Epithelial cell of esophagus (primary cell): ENCODE results near the gene SFI1.

Experiments used
- DNase-seq: peaks from one replicate; pipeline ENCODE4 v3.0.0; 2010; ENCODE audit warnings: low read depth
- H3K4me3 ChIP-seq: 2 replicates; pipeline ENCODE4 v1.5.1; 2011; ENCODE audit warnings: mild to moderate bottlenecking, low read length, control low read depth
- CTCF ChIP-seq: IDR thresholded peaks from 2 replicates; pipeline ENCODE4 v1.5.1; 2011; ENCODE audit warnings: low read depth, mild to moderate bottlenecking, low read length, control low read depth, inconsistent platforms; ENCODE audit not compliant: insufficient read depth; ENCODE audit errors: missing control alignments

The SFI1 gene

GRCh38 chr22:31652911-31653684 lies 156.8 kb downstream of the SFI1 start:
- TF ChIP-seq CTCF, result no peak
- DNase-seq, result peak; percentile 66
- no peak overlapping the region for H3K4me3 ChIP-seq

DNA sequence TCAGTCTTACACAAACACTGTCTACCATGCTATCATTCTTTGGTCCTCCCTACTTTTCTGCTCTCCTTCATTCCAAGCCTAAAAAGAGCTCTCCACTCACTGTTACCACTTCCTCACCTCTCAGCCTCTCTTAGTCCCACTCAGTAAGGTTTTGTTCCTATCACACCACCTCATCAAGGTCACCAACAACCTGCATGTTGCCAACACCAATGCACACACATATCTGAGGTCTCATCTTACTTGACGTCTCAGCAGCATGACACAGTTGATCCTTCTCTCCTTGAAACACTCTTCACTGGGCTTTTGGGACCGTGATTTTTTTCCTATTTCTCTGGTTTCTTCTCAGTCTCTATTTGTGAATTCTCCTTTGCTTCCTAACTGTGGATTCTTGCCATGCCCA lies 157.6 kb downstream of the SFI1 start:
- no peak for TF ChIP-seq CTCF
- DNase-seq, result no peak
- H3K4me3 ChIP-seq, result no peak overlapping the region

DNA sequence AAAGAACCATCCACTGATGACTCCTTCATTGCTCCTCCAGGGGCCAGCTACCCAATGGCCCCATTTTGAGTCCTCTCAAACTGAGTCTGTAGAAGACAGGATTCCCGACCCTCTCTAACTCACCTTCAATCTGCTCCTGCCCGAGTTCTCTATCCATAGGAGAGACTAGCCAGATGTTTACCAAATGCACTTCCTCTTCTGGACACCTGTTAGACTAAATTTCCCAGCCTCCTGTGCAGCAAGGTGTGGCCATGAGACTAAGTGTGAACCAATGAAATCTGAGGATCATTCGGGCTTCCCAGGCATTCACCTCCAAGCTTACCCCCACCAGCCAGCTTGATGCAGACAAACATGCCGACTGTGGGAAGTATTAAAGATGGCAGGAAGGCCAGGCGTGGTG lies 158.1 kb downstream of the SFI1 start:
- TF ChIP-seq CTCF, result no peak
- no peak for DNase-seq
- H3K4me3 ChIP-seq, result no peak overlapping the region

DNA sequence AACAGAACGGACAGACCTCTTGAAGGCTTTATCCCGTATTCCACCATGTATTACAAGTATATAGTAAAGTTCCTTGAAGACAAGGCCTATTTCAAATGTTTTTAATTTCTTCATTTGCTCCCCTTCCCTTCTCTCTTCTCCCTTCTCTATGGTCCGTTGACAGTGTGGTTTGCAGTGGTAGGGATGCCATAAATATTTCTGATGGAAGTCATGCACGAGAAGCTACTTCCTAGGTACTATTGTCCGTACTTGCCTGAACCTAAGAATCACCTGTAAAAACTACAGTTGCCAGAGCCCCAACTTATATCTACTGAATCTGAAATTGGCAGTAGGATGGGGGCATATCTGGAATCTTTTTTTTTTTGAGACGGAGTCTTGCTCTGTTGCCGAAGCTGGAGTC lies 162.9 kb downstream of the SFI1 start:
- H3K4me3 ChIP-seq, result no peak overlapping the region
- TF ChIP-seq CTCF, result no peak
- DNase-seq, result peak; percentile 79

GRCh38 chr22:31660860-31661341 lies 164.6 kb downstream of the SFI1 start:
- peak overlapping the region; percentile 66 for H3K4me3 ChIP-seq
- peak; percentile 93 for DNase-seq

- TF ChIP-seq CTCF, result no peak
- H3K4me3 ChIP-seq, result peak within 1 kb of the TSS; percentile 66
- peak; percentile 99 for DNase-seq
Measured at GRCh38 chr22:31661851-31662667, 165.7 kb downstream of the SFI1 start, which contains the start of gene PISD. TSS of gene PISD (minus strand) at chr22:31662215. CDS start at chr22:31662208, 7 bp downstream.

GRCh38 chr22:31662668-31663037 lies 166.3 kb downstream of the SFI1 start:
- DNase-seq, result no peak
- TF ChIP-seq CTCF, result no peak
- peak overlapping the region; percentile 66 for H3K4me3 ChIP-seq
